G401.6 (cell line): ENCODE measurements around the gene POLR1H.

Experiments
- FAIRE-seq: peaks from 2 replicates; lab custom pipeline; 2012; peaks lifted over from hg19 to GRCh38; lab: Jason Lieb, UNC

The POLR1H gene

GRCh38 chr6:30097902-30098768, 37.1 kb downstream of the POLR1H start:
- FAIRE-seq, result no peak

- no peak for FAIRE-seq
Observed at GRCh38 chr6:30100154-30100553, 39.1 kb downstream of the POLR1H start.

GRCh38 chr6:30100585-30101443, 39.7 kb downstream of the POLR1H start:
- FAIRE-seq, result no peak

GRCh38 chr6:30101444-30102413, 40.7 kb downstream of the POLR1H start:
- FAIRE-seq, result no peak

- no peak for FAIRE-seq
Observed at GRCh38 chr6:30102414-30102969, 41.4 kb downstream of the POLR1H start.

- FAIRE-seq, result no peak
Observed at GRCh38 chr6:30102970-30103871, 42.2 kb downstream of the POLR1H start.

- no peak for FAIRE-seq
Observed at GRCh38 chr6:30103872-30104179, 42.8 kb downstream of the POLR1H start.

- FAIRE-seq, result no peak
Observed at GRCh38 chr6:30104661-30105060, 43.6 kb downstream of the POLR1H start.

- no peak for FAIRE-seq
Observed at GRCh38 chr6:30111266-30111856, 50.3 kb downstream of the POLR1H start.

- no peak for FAIRE-seq
Observed at GRCh38 chr6:30112402-30112994, 51.4 kb downstream of the POLR1H start.

GRCh38 chr6:30113003-30113759, 52.1 kb downstream of the POLR1H start, which contains the start of gene TRIM31:
Gene TRIM31 (minus strand): TSS chr6:30113090. CDS start chr6:30112805, 285 bp downstream.
- FAIRE-seq, result no peak

- FAIRE-seq, result no peak
Observed at GRCh38 chr6:30113841-30114240, 52.8 kb downstream of the POLR1H start.
